GM23248 (cell line): ENCODE data around the gene CIPC.

Experiments used
- EZH2 ChIP-seq: fragments of 200-600 bp; sonication (generic); IDR thresholded peaks from 2 replicates; pipeline ENCODE4 v1.6.1; 2018; ENCODE audit warnings: antibody characterized with exemption, mild to moderate bottlenecking; ENCODE audit not compliant: insufficient read depth, poor library complexity, severe bottlenecking
- EZH2phosphoT487 ChIP-seq: fragments of 200-600 bp; sonication (generic); IDR thresholded peaks from 2 replicates; pipeline ENCODE4 v1.6.1; 2018; ENCODE audit warnings: antibody characterized with exemption, moderate library complexity, mild to moderate bottlenecking, low read depth; ENCODE audit not compliant: insufficient read depth

DNA sequence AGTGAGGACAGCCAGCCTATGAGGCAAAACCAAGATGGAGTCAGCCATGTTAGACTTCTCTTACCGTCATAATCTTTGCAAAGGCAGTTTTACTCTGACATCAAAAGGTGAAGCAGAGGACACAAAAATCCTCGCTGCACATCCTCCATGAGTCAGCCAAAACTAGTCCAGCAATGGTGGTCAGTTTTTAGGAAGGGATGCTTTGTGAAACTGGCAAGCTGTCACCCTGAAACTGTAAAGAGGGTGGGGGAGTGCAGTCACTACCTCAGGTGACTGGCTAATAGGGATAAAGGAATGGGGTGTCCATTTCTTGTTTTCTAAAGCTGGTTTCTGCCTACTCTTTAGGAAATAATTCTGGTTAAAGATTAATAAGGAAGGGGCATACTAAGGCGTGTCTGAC lies 5.4 kb upstream of the CIPC start:
- no peak for TF ChIP-seq EZH2
- no peak for TF ChIP-seq EZH2phosphoT487
